Upper lobe of left lung (tissue), 6 donors: ENCODE measurements around the gene JARID2. TPM values are rescaled to one million over a fixed set of nuclear protein-coding genes. Genes with fewer than 3 reads are reported as not detected.

Experiments used
- ATAC-seq, 2 donors: fragments of 200-7000 bp; cut with Tn5 transposase; one replicate each; pipeline ENCODE4 v1.9.1; 2022; ENCODE audit warnings: mild to moderate bottlenecking in 2 of 2, moderate library complexity in 2 of 2; ENCODE audit not compliant: low FRiP score in 2 of 2
- DNase-seq, 2 donors: peaks; one replicate each; pipeline ENCODE4 v3.0.0-alpha.2; 2019 to 2020
- H3K27ac ChIP-seq, 4 donors: fragments of 200-600 bp; sonication (generic); one replicate each; pipeline ENCODE4 v1.5.1; 2016 to 2019
- H3K27me3 ChIP-seq, 4 donors: fragments of 200-600 bp; sonication (generic); one replicate each; pipeline ENCODE4 v1.5.1; 2017 to 2019
- H3K36me3 ChIP-seq, 4 donors: fragments of 200-600 bp; sonication (generic); one replicate each; pipeline ENCODE4 v1.5.1; 2016 to 2019
- H3K4me1 ChIP-seq, 4 donors: fragments of 200-600 bp; sonication (generic); one replicate each; pipeline ENCODE4 v1.5.1; 2018 to 2019
- H3K4me3 ChIP-seq, 4 donors: fragments of 200-600 bp; sonication (generic); one replicate each; pipeline ENCODE4 v1.5.1; 2017 to 2019; ENCODE audit warnings: mild to moderate bottlenecking in 2 of 4, moderate library complexity in 1 of 4
- H3K9me3 ChIP-seq, 4 donors: fragments of 200-600 bp; sonication (generic); one replicate each; pipeline ENCODE4 v1.5.1; 2018 to 2019
- EP300 ChIP-seq, 4 donors: sonication (generic); formaldehyde crosslinking; IDR thresholded peaks; one replicate each; pipeline ENCODE4 v1.5.1; 2017; ENCODE audit warnings: antibody characterized with exemption in 4 of 4, control low read depth in 2 of 4
- POLR2A ChIP-seq, 4 donors: fragments of 450-650 bp; IDR thresholded peaks; one replicate each; pipeline ENCODE4 v1.5.1; 2016 to 2017; ENCODE audit warnings: antibody characterized with exemption in 4 of 4, mild to moderate bottlenecking in 2 of 4
- POLR2AphosphoS5 ChIP-seq, 2 donors: sonication (generic); formaldehyde crosslinking; IDR thresholded peaks; one replicate each; pipeline ENCODE4 v1.5.1; 2017; ENCODE audit warnings: antibody characterized with exemption in 2 of 2
- WGBS, 2 donors: methylation state at CpG; one replicate each; pipeline ENCODE4 v1.1.5; 2017 to 2018; 5-methylcytosine and 5-hydroxymethylcytosine counted together
- total RNA-seq, 6 donors: library from RNA; depleted of rRNA in 4 of 6; stranded (reverse); fragments of >200 nt in 4 of 6; gene quantifications; one replicate each; pipeline versions ENCODE4 v1.1.0 to v1.2.1, GENCODE V29; 2016 to 2021
- TF ChIP-seq, protein P1 (sequence below), 6 experiments: fragments of 450-650 bp in 4 of 6; fragments of 200-600 bp in 2 of 6; sonication (generic) in 2 of 6; IDR thresholded peaks; one replicate each; pipeline ENCODE4 v1.5.1; 2016 to 2019; ENCODE audit warnings: antibody characterized with exemption in 6 of 6
- donor health status: DM: no; HTN: no; CAD: no; lungs with moderate emphysema.
- donor health status: DM: no; HTN: yes; CAD: no; lungs with severe emphysema.

The JARID2 gene
- total RNA-seq, 6 donors from 2014 or later: 9.6 to 37.7 (median 16.4) TPM

DNA sequence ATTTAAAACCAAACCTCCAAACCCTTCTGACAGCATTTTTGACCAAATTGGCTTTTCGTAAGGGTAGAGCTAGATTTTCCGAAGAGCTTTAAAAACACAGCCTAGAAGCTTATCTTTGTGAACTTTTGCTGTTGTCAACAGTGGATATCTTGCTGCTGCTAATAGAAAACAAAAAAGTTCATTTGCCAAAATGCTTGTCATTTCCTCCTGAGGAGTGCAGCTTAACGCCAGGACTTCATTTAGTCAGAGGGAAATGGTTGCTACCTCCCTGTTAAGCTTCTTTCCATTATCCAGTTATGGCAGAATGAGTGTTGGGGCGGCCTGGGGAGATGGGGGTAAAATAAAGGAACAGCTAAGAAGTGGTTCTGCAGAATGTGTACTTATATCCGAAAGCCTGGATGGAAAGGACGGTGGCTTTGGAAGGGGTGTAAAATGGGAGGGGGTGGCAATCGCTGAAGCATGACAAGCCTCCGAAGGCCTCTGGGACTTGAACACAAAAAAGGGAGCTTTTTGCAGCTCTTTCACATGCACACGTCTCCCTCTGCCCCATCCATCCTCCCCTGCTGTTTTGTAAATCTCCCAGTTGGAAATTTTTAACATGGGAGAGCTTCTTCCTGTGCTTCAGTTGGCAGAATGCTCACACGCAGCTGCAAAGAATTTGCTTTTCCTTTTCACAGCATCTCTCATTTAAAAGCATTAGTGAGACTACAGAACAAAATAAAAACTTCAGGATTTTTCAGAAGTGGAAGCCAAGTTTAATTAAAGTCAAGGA lies 22.5 kb downstream of the JARID2 start:
- peaks cover 51 to 63% (median 51%) of the 10 kb centered on the region in 4 donors for H3K4me1 ChIP-seq

DNA sequence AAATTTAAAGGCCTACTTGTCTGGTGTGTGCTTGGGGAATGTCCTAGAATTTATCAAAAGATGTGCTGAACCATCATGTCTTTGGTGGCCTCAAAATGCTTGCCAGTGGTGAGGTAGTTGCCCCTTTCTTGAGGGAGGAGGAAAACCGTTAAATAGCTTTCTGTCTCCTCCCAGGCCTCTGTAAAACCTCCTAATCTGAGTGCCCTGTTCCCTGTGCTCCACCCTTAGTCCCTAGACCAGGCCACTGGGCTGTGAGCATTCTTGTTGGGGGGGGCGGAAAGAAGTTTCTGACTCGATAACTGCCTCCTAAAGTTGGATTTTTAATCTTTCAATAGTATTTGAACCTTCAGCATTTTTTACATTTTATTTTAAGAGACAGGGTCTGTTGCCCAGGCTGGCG lies 23.1 kb downstream of the JARID2 start:
- H3K36me3 ChIP-seq: no peaks in the 10 kb centered on the region
- TF ChIP-seq EP300 (IDR thresholded peaks at IDR 0.05) (no peak), POLR2A (IDR thresholded peaks at IDR 0.05) (no peak), POLR2AphosphoS5 (IDR thresholded peaks at IDR 0.05) (no peak)
- TF ChIP-seq, protein P1, sequence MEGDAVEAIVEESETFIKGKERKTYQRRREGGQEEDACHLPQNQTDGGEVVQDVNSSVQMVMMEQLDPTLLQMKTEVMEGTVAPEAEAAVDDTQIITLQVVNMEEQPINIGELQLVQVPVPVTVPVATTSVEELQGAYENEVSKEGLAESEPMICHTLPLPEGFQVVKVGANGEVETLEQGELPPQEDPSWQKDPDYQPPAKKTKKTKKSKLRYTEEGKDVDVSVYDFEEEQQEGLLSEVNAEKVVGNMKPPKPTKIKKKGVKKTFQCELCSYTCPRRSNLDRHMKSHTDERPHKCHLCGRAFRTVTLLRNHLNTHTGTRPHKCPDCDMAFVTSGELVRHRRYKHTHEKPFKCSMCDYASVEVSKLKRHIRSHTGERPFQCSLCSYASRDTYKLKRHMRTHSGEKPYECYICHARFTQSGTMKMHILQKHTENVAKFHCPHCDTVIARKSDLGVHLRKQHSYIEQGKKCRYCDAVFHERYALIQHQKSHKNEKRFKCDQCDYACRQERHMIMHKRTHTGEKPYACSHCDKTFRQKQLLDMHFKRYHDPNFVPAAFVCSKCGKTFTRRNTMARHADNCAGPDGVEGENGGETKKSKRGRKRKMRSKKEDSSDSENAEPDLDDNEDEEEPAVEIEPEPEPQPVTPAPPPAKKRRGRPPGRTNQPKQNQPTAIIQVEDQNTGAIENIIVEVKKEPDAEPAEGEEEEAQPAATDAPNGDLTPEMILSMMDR (IDR thresholded peaks at IDR 0.05): no peak
- H3K27ac ChIP-seq: peak overlapping the region in 2 of 4 donors; percentile 25 to 27
- H3K27me3 ChIP-seq: no peaks in the 10 kb centered on the region
- no peaks in the 10 kb centered on the region for H3K9me3 ChIP-seq
- DNase-seq (no peak), ATAC-seq (no peak)
- no peak overlapping the region for H3K4me3 ChIP-seq
- H3K4me1 ChIP-seq: peaks cover 48 to 56% (median 50%) of the 10 kb centered on the region in 4 donors
- WGBS, 2 donors: 63 to 72% methylated on average over 4 of the region's 4 CpGs

More for the DNA sequence above, 22.5 kb downstream of the JARID2 start:
- Histone ChIP-seq H3K27me3 (no peaks in the 10 kb centered on the region), H3K27ac (peak overlapping the region in 2 of 4 donors; percentile 25 to 27), H3K9me3 (no peaks in the 10 kb centered on the region), H3K4me3 (no peak overlapping the region), H3K36me3 (no peaks in the 10 kb centered on the region)
- WGBS, 2 donors: 52 to 54% methylated on average over 10 of the region's 10 CpGs
- TF ChIP-seq, protein P1 (IDR thresholded peaks at IDR 0.05): no peak
- TF ChIP-seq EP300 (IDR thresholded peaks at IDR 0.05) (no peak), POLR2A (IDR thresholded peaks at IDR 0.05) (no peak), POLR2AphosphoS5 (IDR thresholded peaks at IDR 0.05) (no peak)
- ATAC-seq (no peak), DNase-seq (no peak)

DNA sequence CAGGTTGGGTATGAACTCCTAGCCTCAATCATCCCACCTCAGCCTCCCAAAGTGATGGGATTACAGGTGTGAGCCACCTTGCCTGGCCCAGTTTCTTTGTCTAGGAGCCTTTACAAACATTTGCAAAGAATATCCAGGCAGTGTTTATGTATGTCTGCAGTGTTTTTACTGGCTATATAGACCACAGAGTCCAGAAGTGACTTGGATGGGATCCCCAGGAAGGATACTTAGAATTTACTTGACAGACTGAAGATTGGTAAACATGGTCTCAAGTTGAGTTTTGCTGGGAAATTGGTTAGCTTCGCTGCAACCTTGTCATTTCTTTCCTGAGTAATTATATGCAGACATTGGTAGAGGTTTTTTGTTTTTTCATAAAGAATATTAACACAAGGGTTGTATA lies 23.8 kb downstream of the JARID2 start:
- WGBS, 2 donors: 46 to 67% methylated on average over 1 of the region's 1 CpG
- no peak overlapping the region for H3K27ac ChIP-seq
- no peaks in the 10 kb centered on the region for H3K9me3 ChIP-seq
- H3K4me1 ChIP-seq: peaks cover 41 to 56% (median 47%) of the 10 kb centered on the region in 4 donors
- H3K27me3 ChIP-seq: no peaks in the 10 kb centered on the region
- DNase-seq (no peak), ATAC-seq (no peak)
- no peak overlapping the region for H3K4me3 ChIP-seq
- TF ChIP-seq POLR2A (IDR thresholded peaks at IDR 0.05) (no peak), POLR2AphosphoS5 (IDR thresholded peaks at IDR 0.05) (no peak), EP300 (IDR thresholded peaks at IDR 0.05) (no peak)
- TF ChIP-seq, protein P1 (IDR thresholded peaks at IDR 0.05): no peak
- H3K36me3 ChIP-seq: no peaks in the 10 kb centered on the region

GRCh38 chr6:15270402-15270801 lies 24.5 kb downstream of the JARID2 start:
- TF ChIP-seq, protein P1 (IDR thresholded peaks at IDR 0.05): no peak
- TF ChIP-seq POLR2AphosphoS5 (IDR thresholded peaks at IDR 0.05): no peak
- no peak for TF ChIP-seq EP300 (IDR thresholded peaks at IDR 0.05)
- no peak for TF ChIP-seq POLR2A (IDR thresholded peaks at IDR 0.05)
- no peaks in the 10 kb centered on the region for H3K9me3 ChIP-seq
- DNase-seq (no peak), ATAC-seq (no peak)
- WGBS, 2 donors: 97 to 100% methylated on average over 2 of the region's 2 CpGs
- no peak overlapping the region for H3K4me3 ChIP-seq
- peaks cover 41 to 56% (median 47%) of the 10 kb centered on the region in 4 donors for H3K4me1 ChIP-seq
- H3K27ac ChIP-seq: no peak overlapping the region
- no peaks in the 10 kb centered on the region for H3K36me3 ChIP-seq
- H3K27me3 ChIP-seq: no peaks in the 10 kb centered on the region
